NCI-H2029 treated with DMSO at 0.1 percent for 48 hours (cell line): ENCODE results near the gene CNST.
"Not testable (repeated sequence)": the region's sequence is repeated elsewhere in the genome, so short reads cannot be mapped to it uniquely, and the experiment has no call there.

Experiments used
- DNase-seq: peaks from one replicate; lab custom pipeline; 2025; lab: John Stamatoyannopoulos, UW

CNST gene

GRCh38 chr1:246558041-246558440, 8.2 kb upstream of the CNST start:
- no peak for DNase-seq

- no peak for DNase-seq
Observed at GRCh38 chr1:246559310-246559709, 6.9 kb upstream of the CNST start.

- DNase-seq = not testable (repeated sequence)
Observed at GRCh38 chr1:246560833-246561232, 5.4 kb upstream of the CNST start.

GRCh38 chr1:246564839-246565750, 1.2 kb upstream of the CNST start:
- DNase-seq = no peak

GRCh38 chr1:246565751-246566127, 517 bp upstream of the CNST start:
- DNase-seq = peak; percentile 44

- DNase-seq = no peak
Observed at GRCh38 chr1:246566813-246567645, 773 bp downstream of the CNST start.

- DNase-seq = no peak
Observed at GRCh38 chr1:246567646-246568235, 1.5 kb downstream of the CNST start.

- peak; percentile 53 for DNase-seq
Observed at GRCh38 chr1:246569248-246570238, 3.3 kb downstream of the CNST start.

GRCh38 chr1:246571309-246571708, 5.1 kb downstream of the CNST start:
- DNase-seq = not testable (repeated sequence)

- no peak for DNase-seq
Observed at GRCh38 chr1:246571953-246572352, 5.7 kb downstream of the CNST start.

GRCh38 chr1:246572785-246573184, 6.5 kb downstream of the CNST start:
- no peak for DNase-seq

- no peak for DNase-seq
Observed at GRCh38 chr1:246573491-246573890, 7.2 kb downstream of the CNST start.

- no peak for DNase-seq
Observed at GRCh38 chr1:246576709-246577032, 10.4 kb downstream of the CNST start.

GRCh38 chr1:246577082-246577719, 10.9 kb downstream of the CNST start:
- DNase-seq = no peak

- no peak for DNase-seq
Observed at GRCh38 chr1:246577720-246578106, 11.5 kb downstream of the CNST start.

- DNase-seq = no peak
Observed at GRCh38 chr1:246579818-246580217, 13.6 kb downstream of the CNST start.

GRCh38 chr1:246580497-246581370, 14.5 kb downstream of the CNST start:
- DNase-seq = no peak

- DNase-seq = no peak
Observed at GRCh38 chr1:246582301-246583055, 16.2 kb downstream of the CNST start.

GRCh38 chr1:246583056-246583440, 16.8 kb downstream of the CNST start:
- DNase-seq = no peak
